GM19438 (cell line): ENCODE data around the gene CAMSAP1.
"Not testable (repeated sequence)": the region's sequence is repeated elsewhere in the genome, so short reads cannot be mapped to it uniquely, and the experiment has no call there.

ENCODE experiments used
- ATAC-seq: cut with Tn5 transposase; IDR thresholded peaks from one replicate; pipeline ENCODE4 v1.9.1; 2021; ENCODE audit warnings: low read depth; ENCODE audit not compliant: unreplicated experiment

CAMSAP1 gene

DNA sequence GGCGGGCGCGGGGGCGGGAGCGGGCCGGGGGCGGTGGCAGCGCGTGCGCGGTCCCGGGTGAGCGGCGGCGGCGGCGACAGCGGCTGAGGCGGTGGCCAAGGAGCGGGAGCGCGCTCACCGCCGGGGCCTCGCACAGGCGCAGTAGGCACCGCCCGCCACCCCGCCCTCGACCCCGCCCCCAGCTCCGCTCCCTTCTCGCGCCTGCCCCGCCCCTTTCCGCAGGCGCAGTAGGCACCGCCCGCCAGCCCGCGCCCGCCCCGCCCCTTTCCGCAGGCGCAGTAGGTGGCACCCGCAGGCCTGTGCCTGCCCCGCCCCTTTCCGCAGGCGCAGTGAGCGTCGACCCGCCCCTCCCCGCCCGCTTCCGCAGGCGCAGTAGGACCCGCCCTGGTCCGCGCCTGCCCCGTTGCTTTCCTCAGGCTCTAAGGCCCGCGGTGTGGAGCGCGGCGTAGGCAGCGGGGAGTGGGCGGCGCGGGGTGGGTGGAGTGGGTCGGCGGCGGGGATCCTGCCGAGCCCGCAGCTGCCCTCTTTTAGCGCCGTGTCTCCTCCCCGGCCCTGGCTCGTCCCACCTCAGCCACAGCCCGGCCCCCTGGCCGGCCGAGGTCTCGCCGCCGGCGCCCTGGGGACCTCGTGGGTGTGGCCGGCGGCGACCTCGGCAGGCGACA lies at the start of gene CAMSAP1:
TSS of gene CAMSAP1 (minus strand) at position 116 of the 662 bp plus-strand sequence. CDS start 387 bp downstream, outside the sequence.
- peak; percentile 63 for ATAC-seq

GRCh38 chr9:135956802-135957174 lies 49.4 kb upstream of the CAMSAP1 start:
- no peak for ATAC-seq

GRCh38 chr9:135955934-135956801 lies 48.8 kb upstream of the CAMSAP1 start:
- ATAC-seq: no peak

DNA sequence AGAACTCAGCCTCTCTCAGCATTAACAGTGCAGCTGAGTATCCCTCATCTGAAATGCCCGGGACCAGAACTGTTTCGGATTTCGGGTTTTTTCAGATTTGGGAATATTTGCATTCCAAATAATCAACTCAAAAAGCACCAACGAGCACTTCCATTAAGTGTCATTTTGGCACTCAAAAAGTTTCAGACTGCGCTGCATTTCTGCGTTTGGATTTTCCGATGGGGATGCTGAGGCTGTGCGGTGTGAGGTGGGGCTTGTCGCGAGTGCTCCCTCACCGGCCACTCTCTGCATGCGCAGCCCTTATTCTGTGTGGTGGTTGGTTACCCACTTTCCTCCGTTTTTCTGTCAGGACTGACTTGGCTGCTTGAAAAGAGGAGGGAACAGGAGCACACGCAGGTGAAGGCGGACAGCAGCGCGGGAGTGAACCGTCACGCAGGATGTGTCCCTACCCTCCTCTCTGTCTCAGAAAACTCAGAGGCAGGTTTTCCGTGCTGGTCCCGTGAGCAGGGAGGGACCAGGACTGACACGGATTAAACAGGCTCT lies 45.4 kb upstream of the CAMSAP1 start:
- ATAC-seq: no peak

DNA sequence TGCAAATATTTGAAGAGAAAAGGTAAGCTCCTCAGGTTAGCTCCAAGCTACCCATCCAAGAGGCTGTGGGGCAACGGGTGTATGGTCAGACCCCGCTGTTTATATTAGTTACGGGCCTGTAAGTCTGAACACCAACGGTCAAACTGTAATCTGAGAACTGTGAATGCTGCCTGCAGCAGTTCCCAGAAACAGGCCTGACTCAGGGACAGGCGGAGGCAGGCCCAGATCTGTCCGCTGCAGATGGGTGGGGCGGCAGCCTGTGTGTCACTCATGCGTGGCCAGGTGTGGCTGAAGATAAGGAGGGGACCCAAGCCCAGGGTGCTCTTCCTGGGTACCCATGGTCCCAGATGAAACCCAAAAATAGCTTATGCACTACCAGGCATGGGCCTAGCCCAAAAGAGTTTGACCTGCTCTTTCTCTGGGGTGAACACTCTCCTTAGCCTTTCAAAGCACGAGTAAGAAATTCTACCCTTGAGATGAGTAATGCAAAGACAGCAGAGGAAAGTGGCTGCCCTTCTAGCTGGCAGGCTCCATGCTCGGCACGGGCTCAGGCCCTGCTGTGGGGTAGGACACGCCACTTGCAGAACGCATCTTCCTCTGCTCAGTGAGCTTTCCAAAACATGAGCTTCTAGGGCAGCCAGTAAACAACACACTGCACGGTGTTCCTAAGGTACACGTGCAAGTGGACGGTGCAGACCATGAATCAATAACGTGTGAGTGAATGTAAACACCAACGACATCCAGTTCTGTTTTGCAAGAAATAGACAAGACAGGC lies 44.7 kb upstream of the CAMSAP1 start:
- ATAC-seq: no peak

DNA sequence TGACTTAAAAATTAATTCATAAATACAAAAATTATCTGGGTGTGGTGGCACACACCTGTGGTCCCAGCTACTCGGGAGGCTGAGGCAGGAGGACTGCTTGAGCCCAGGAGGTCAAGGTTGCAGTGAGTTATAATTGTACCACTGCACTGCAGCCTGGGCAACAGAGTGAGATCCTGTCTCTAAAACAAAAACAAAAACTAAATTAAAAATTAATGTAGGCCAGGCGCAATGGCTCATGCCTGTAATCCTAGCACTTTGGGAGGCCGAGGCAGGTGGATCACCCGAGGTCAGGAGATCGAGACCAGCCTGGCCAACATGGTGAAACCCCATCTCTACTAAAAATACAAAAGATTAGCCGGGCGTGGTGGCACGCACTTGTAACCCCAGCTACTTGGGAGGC lies 44.0 kb upstream of the CAMSAP1 start:
- not testable (repeated sequence) for ATAC-seq

GRCh38 chr9:135950841-135951240 lies 43.5 kb upstream of the CAMSAP1 start:
- not testable (repeated sequence) for ATAC-seq

DNA sequence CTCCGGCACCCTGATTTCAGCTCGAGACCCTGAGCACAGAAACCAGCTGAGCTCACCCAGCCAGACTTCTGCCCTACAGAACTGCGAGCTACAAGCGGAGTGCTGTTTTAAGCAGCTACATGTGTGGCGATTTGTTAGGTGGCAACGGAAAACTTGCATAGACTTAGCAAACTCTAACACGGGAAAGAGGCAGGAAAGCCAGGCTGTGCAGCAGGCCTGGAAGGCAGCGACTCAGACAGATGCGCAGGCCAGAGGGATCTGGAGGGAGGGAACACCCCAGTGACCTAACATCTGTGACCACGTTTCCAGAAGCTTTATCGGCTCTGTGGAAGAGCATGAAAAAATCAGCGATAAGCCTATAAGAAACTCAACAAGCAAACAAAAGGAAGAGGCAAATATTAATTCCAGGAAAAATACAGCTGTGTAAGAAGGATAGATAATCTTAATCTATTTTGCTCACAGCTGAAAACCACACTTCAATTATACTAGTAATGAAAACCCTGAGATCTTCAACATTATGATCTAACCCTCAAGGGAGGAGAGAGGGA lies 42.9 kb upstream of the CAMSAP1 start:
- ATAC-seq: no peak

DNA sequence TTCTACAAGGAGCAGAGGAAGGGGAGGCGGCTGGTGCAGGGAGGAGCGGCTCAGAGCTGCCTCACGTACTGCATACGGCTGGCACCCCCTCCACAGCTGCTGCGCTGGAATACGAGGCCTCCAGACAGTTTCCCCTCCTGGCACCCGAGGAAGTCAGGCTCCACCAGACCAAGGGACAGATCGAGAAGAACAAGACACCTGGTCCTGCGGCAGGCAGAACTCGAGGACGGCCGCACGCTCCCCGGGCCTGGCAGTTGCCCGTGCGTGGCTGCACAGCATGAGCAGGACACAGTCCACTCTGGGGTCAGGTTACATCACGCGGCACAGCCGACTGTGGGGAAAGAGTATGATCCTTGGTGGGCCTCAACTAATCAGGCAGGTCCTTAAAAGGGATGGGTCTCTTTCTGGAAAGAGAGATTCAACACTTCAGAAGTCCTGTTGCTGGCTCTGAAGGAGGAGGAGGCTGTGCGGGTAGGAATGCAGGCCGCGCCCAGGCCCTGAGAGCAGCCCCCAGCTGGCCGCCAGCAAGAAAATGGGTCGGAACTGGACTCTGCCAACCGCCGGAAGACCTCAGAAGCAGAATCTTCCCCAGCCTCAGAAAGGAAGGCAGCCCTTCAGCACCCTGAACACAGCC lies 42.3 kb upstream of the CAMSAP1 start:
- no peak for ATAC-seq

- no peak for ATAC-seq
Measured at GRCh38 chr9:135948968-135949367, 41.6 kb upstream of the CAMSAP1 start.

DNA sequence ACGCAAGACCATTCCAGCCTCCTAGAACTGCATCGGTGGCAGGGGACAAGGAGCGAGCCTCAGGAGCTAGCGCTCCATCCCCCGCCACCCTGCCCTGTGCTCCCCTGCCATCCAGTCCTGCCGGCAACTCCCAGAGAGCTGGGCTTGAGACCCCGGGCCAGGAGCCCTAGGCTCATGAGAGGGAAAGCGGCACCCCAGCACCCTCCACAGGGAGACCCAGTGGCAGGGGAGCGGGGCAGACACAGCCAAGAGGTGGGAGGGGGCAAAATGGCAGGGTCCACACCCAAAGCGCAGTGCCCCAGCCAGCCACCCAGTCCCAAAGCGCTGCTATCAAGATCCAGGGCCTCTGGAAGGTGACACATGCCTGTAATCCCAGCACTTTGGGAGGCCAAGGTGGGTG lies 41.1 kb upstream of the CAMSAP1 start:
- no peak for ATAC-seq

- ATAC-seq: no peak
Measured at GRCh38 chr9:135947582-135947981, 40.2 kb upstream of the CAMSAP1 start.

DNA sequence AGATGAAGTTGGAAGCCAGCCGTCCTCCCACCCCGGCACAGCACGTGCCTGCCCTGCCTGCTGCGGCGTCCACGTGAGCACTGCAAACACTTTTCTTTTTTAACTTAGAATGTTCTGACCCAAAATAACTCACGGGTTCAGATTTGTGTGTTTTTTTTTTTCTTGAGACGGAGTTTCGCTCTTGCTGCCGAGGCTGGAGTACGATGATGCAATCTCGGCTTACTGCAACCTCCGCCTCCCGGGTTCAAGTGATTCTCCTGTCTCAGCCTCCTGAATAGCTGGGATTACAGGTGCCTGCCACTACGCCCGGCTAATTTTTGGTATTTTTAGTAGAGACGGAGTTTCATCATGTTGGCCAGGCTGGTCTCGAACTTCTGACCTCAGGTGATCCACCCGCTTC lies 39.8 kb upstream of the CAMSAP1 start:
- ATAC-seq: not testable (repeated sequence)

DNA sequence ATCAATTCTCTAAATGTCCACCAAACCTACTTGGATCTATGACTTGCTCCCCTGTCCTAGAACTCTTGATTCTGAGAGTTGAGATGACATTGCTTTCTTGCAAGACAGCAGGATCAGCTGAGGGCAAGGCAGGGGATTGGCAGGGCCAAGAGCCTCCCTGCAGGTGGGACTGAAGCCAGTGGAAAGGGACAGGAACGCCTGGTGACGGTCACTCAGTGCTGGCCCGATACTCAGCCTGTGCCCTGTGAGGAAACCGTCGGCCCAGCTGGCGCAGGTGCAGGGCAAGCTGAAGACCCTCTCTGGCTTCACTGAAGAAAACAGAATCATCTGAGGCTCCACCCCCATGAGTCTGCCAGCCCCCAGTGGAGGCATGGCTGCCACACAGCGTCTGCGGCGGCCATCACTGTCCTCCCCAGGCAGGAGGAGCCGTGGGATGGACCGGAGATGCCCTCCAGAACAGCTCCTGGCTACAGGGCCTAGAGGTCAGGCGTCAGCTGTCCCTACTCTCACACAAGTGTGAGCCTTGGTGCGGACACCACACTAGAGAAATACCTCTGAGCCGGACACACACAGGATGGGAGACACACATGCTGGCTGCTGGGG lies 39.1 kb upstream of the CAMSAP1 start:
- ATAC-seq: no peak

DNA sequence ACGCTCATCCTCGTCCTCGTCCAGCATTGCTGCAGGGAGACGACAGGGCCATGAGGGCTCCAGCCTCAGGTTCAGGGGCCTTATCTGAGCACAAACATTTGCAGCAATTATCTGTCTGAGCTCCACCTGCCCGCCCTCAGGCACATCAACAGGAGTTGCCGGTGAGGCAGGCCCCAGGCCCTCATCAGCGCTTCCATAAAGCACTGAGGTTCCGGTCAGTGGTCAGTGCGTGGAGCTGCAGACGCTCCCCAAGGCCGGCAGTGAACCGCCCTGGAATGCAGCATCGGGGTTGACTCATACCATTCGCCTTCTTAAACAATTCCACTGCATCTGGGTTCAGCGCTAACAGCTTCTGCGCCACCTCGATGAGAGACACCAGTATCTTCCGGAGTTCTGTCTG lies 38.6 kb upstream of the CAMSAP1 start:
- ATAC-seq: no peak

DNA sequence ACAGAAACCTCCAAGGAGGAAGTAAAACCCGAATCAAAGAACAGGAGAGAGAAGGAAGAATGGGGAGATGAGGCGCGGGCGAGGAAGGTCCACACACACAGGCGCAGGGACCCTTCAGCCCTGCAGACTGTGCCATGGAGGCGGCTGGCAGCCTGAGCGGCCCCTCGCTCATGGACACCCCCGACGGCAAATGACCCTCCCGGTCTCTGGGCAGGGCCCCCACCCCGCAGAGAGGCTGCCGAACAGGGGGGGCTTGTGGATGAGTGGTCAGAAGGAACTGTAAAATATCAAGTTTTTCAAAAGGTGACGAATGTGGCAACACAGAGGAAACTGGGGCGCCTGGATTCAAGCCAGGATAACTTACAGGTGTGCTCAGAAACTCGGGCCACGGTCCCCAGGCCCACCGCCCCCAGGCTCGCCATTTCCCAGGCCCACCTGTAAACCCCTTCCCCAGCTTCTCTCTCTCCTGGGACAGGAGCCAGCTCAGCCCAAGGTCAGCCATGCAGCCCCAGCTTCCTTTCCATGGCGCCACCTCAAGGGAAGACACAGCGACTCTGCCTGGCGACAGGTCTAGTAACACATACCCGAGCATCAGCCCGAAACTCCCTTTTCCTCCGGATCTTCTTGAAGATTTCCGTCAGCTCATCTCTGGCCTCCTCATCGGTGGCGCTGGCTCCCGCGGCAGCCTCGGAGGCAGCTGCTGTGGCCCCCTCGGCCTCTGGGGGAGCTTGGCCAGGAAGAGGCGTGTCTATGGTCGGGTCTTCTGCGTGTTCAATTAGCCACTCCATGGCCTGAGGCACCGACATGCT lies 37.3 kb upstream of the CAMSAP1 start:
- no peak for ATAC-seq

GRCh38 chr9:135943604-135944003 lies 36.3 kb upstream of the CAMSAP1 start:
- ATAC-seq: not testable (repeated sequence)

GRCh38 chr9:135941288-135941995 lies 34.1 kb upstream of the CAMSAP1 start:
- ATAC-seq: no peak
